HepG2 (cell line): ENCODE data around the gene GMPPB. TPM values are rescaled to one million over a fixed set of nuclear protein-coding genes. Genes with fewer than 3 reads are reported as not detected.

Experiments
- CHD4 ChIP-seq: fragments of 200-600 bp; sonication (generic); IDR thresholded peaks from 2 replicates; pipeline ENCODE4 v1.7.0; 2017; ENCODE audit warnings: mild to moderate bottlenecking, low read length, borderline replicate concordance
- LCORL ChIP-seq, 2 experiments: fragments of 450-650 bp in 1 of 2; sonication (generic) in 1 of 2; formaldehyde crosslinking in 1 of 2; IDR thresholded peaks; 2 replicates each; pipeline versions ENCODE4 v1.5.0 to v1.6.1; 2017 to 2020; ENCODE audit warnings: antibody characterized with exemption in 1 of 2, missing genetic modification reagents in 1 of 2
- MAZ ChIP-seq, 2 experiments: sonication (generic) in 1 of 2; formaldehyde crosslinking in 1 of 2; IDR thresholded peaks; 2 replicates each; pipeline versions ENCODE4 v1.5.0 to v1.6.1; 2012 to 2020; ENCODE audit warnings: low read depth in 2 of 2, mild to moderate bottlenecking in 2 of 2, borderline replicate concordance in 1 of 2, improper control_type of control experiment in 1 of 2, low read length in 1 of 2, missing genetic modification reagents in 1 of 2, moderate library complexity in 1 of 2
- MED8 ChIP-seq: sonication (generic); formaldehyde crosslinking; IDR thresholded peaks from 2 replicates; pipeline ENCODE4 v1.8.1; 2023; ENCODE audit warnings: mild to moderate bottlenecking, missing genetic modification reagents; ENCODE audit not compliant: insufficient replicate concordance
- RERE ChIP-seq: IDR thresholded peaks from 2 replicates; pipeline ENCODE4 v1.6.1; 2016; ENCODE audit warnings: low read depth, missing genetic modification reagents, missing compliant biosample characterization
- TBX2 ChIP-seq: sonication (generic); formaldehyde crosslinking; IDR thresholded peaks from 2 replicates; pipeline ENCODE4 v1.5.0; 2020; ENCODE audit warnings: missing genetic modification reagents, mild to moderate bottlenecking, borderline replicate concordance
- YEATS4 ChIP-seq: sonication (generic); formaldehyde crosslinking; IDR thresholded peaks from 2 replicates; pipeline ENCODE4 v1.4.0; 2020; ENCODE audit warnings: missing genetic modification reagents, borderline replicate concordance
- ZBTB43 ChIP-seq: sonication (generic); formaldehyde crosslinking; conservative IDR thresholded peaks from 2 replicates; pipeline ENCODE4 v1.4.0; 2020; ENCODE audit warnings: missing genetic modification reagents
- ZEB1 ChIP-seq: IDR thresholded peaks from 2 replicates; pipeline ENCODE4 v1.6.1; 2012; ENCODE audit warnings: mild to moderate bottlenecking, low read depth, inconsistent platforms; ENCODE audit not compliant: insufficient replicate concordance
- ZNF142 ChIP-seq: sonication (generic); formaldehyde crosslinking; IDR thresholded peaks from 2 replicates; pipeline ENCODE4 v1.4.0; 2020; ENCODE audit warnings: missing genetic modification reagents
- ZNF280B ChIP-seq: sonication (generic); formaldehyde crosslinking; IDR thresholded peaks from 2 replicates; pipeline ENCODE4 v1.5.0; 2020; ENCODE audit warnings: missing genetic modification reagents, mild to moderate bottlenecking, borderline replicate concordance
- polyA plus RNA-seq, 8 experiments: library from polyadenylated mRNA; depleted of rRNA in 3 of 8; stranded (reverse) in 7 of 8; unstranded in 1 of 8; fragments of >200 nt; fragmentation: Illumina TruSeq in 4 of 8; extraction: Trizol in 4 of 8; gene quantifications; 2 replicates each; pipeline versions ENCODE4 v1.2.1 to v1.2.3, GENCODE V29; 2011 to 2016; ENCODE audit warnings: low read depth in 4 of 8, missing spikeins in 1 of 8, mixed read lengths in 1 of 8; ENCODE audit not compliant: insufficient read depth in 1 of 8
- total RNA-seq, 5 experiments: library from RNA; depleted of rRNA; stranded (reverse); fragments of >200 nt; fragmentation: Illumina TruSeq; extraction: Trizol; gene quantifications; 2 replicates each; pipeline ENCODE4 v1.2.3, GENCODE V29; 2016; ENCODE audit warnings: low read depth in 1 of 5

GMPPB gene
- total and polyA plus RNA-seq, 2 of the 13 experiments (the other 11 are each of a cell fraction or from before 2014, with no cell fraction given): 6.5 to 23.1 TPM

- TF ChIP-seq RERE (CRISPR knock-in tag) (no peak), MAZ (IDR thresholded peaks at IDR 0.05; ENCODE audit: borderline replicate concordance, low read depth, low read length) (peak; percentile 81), MAZ (CRISPR knock-in tag; IDR thresholded peaks at IDR 0.05; ENCODE audit: low read depth) (peak; percentile 19), ZNF280B (CRISPR knock-in tag) (peak; percentile 72; the same call in 1 of the 2 replicates), CHD4 (peak; percentile 69; the same call in 1 of the 2 replicates), TBX2 (peak; percentile 65; the same call in 1 of the 2 replicates), ZBTB43 (peak; percentile 90), MED8 (CRISPR knock-in tag) (peak; percentile 56), YEATS4 (peak; percentile 50; the same call in 1 of the 2 replicates), ZNF142 (CRISPR knock-in tag) (no peak; the same call in 1 of the 2 replicates), LCORL (IDR thresholded peaks at IDR 0.05) (no peak), LCORL (CRISPR knock-in tag; IDR thresholded peaks at IDR 0.05) (peak; percentile 59; the same call in 1 of the 2 replicates), ZEB1 (no peak)
Measured at GRCh38 chr3:49673715-49674496, 49.8 kb downstream of the GMPPB start, which contains the start of gene APEH (continued).
